Right lobe of liver (tissue), 6 donors: Measurements from ENCODE around the gene PNPLA5. TPM values are rescaled to one million over a fixed set of nuclear protein-coding genes. Genes with fewer than 3 reads are reported as not detected.
A peak's percentile ranks its signal among the peaks of the same experiment; 100 is the strongest.

ENCODE experiments used
- ATAC-seq, 4 donors: fragments of 200-7000 bp; cut with Tn5 transposase; one replicate each; pipeline ENCODE4 v1.9.1; 2020; ENCODE audit warnings: mild to moderate bottlenecking in 4 of 4, moderate library complexity in 4 of 4
- DNase-seq, 3 donors: peaks; one replicate each; pipeline ENCODE4 v3.0.0-alpha.2; 2020
- H3K27ac ChIP-seq, 3 donors: fragments of 200-600 bp; one replicate each; pipeline ENCODE4 v1.8.0; 2022
- H3K27me3 ChIP-seq, 2 donors: fragments of 200-600 bp; one replicate each; pipeline ENCODE4 v1.8.0; 2022
- H3K36me3 ChIP-seq, 4 donors: fragments of 200-600 bp; sonication (generic) in 1 of 4; one replicate each; pipeline versions ENCODE4 v1.5.1 to v1.8.0; 2017 to 2022; ENCODE audit warnings: control low read depth in 1 of 4
- H3K4me1 ChIP-seq, 4 donors: fragments of 200-600 bp; sonication (generic) in 1 of 4; one replicate each; pipeline versions ENCODE4 v1.5.1 to v1.8.0; 2017 to 2022; ENCODE audit warnings: control low read depth in 1 of 4
- H3K4me3 ChIP-seq, 3 donors: fragments of 200-600 bp; one replicate each; pipeline ENCODE4 v1.8.0; 2022
- H3K9me3 ChIP-seq, 4 donors: fragments of 200-600 bp; sonication (generic) in 1 of 4; one replicate each; pipeline versions ENCODE4 v1.5.1 to v1.8.0; 2017 to 2022; ENCODE audit warnings: control low read depth in 1 of 4
- POLR2A ChIP-seq: fragments of 450-650 bp; IDR thresholded peaks from one replicate; pipeline ENCODE4 v1.6.1; 2017; ENCODE audit warnings: antibody characterized with exemption, mild to moderate bottlenecking
- WGBS: methylation state at CpG from one replicate; pipeline ENCODE4 v1.1.6; 2018; ENCODE audit warnings: low coverage, low lambda C conversion rate; ENCODE audit not compliant: insufficient coverage; ENCODE audit errors: missing lambda C conversion rate; 5-methylcytosine and 5-hydroxymethylcytosine counted together
- intact Hi-C, 2 donors: fragments of 100-400 bp; cut with DNase I; formaldehyde crosslinking; loops; one replicate each; pipeline versions ENCODE4 v1.11.2 to v1.14.1; 2022
- total RNA-seq, 6 experiments: library from RNA; depleted of rRNA in 2 of 6; stranded (reverse); fragments of >200 nt in 2 of 6; fragmentation: NEBNext Ultra II Directional in 3 of 6; extraction: Animal tissue kit (Norgen Biotek cat#: 25700) in 3 of 6; gene quantifications; one replicate each; pipeline versions ENCODE4 v1.1.0 to v1.2.4, GENCODE V29; 2016 to 2023
- TF ChIP-seq, protein P1 (sequence below), 4 donors: fragments of 200-600 bp in 3 of 4; fragments of 450-650 bp in 1 of 4; IDR thresholded peaks; one replicate each; pipeline versions ENCODE4 v1.5.1 to v1.8.0; 2016 to 2022; ENCODE audit warnings: antibody characterized with exemption in 4 of 4, mild to moderate bottlenecking in 2 of 4
- donor health status: DM: no; HTN: yes; CAD: no.
- donor health status: DM: no; HTN: no; CAD: no.
- donor health status: DM: no; HTN: no; CAD: no.
- donor health status: DM: no; HTN: yes; CAD: no.
- donor health status: DM: no; HTN: yes; CAD: no.

PNPLA5 gene
- total RNA-seq, 6 experiments from 2014 or later = 2.8 TPM; not detected in 5

DNA sequence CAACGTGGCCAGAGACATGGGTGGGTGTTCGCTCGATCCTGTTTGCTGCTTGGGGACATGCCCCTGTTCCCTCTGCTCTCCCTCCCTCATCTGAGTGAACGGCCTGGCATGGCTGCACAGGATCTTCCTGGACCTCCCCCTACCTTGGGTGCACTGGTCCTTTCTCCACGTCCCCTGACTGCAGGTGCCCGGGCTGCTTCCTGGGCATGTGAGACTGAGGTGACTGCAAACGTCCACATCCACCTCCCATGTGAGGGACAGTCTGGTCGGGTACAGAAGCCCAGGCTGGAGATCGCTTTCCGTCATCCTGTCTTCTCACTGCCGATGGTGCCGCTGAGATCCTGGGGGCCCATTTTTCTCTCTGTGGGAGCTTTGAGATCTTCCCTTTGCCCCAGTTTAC is 41.3 kb downstream of the PNPLA5 start:
- no peaks in the 10 kb centered on the region for H3K36me3 ChIP-seq
- H3K27ac ChIP-seq = no peak overlapping the region
- H3K4me3 ChIP-seq = no peak overlapping the region
- no peak for TF ChIP-seq POLR2A
- TF ChIP-seq, protein P1, sequence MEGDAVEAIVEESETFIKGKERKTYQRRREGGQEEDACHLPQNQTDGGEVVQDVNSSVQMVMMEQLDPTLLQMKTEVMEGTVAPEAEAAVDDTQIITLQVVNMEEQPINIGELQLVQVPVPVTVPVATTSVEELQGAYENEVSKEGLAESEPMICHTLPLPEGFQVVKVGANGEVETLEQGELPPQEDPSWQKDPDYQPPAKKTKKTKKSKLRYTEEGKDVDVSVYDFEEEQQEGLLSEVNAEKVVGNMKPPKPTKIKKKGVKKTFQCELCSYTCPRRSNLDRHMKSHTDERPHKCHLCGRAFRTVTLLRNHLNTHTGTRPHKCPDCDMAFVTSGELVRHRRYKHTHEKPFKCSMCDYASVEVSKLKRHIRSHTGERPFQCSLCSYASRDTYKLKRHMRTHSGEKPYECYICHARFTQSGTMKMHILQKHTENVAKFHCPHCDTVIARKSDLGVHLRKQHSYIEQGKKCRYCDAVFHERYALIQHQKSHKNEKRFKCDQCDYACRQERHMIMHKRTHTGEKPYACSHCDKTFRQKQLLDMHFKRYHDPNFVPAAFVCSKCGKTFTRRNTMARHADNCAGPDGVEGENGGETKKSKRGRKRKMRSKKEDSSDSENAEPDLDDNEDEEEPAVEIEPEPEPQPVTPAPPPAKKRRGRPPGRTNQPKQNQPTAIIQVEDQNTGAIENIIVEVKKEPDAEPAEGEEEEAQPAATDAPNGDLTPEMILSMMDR (IDR thresholded peaks at IDR 0.05) = no peak
- 72% methylated on average over 8 of the region's 12 CpGs for WGBS
- no peaks in the 10 kb centered on the region for H3K9me3 ChIP-seq
- ATAC-seq (no peak), DNase-seq (no peak)
- intact Hi-C loops = no loop called here
- H3K27me3 ChIP-seq = no peaks in the 10 kb centered on the region
- H3K4me1 ChIP-seq = peaks cover 0 to 13% (median 4%) of the 10 kb centered on the region in 4 donors

DNA sequence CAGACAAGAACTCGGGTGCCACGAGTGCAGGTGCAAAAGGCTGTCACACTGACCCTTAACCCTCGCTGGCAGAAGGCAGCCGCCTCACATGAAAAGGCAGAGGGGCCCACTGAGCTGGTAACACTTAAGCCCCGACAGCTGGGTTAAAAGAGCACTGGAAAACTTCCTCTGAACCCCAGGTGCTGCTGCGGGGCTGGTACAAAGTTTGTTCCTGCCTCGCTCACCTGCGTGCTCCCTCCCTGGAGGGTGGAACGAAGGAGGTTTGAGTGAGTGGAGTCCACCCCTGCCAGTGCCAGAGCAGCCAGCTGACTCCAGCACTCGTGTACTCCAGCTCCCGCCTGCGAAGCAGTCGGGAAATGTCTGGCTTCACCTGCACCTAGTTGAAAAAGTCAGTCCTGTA is 42.1 kb downstream of the PNPLA5 start:
- H3K9me3 ChIP-seq = no peaks in the 10 kb centered on the region
- H3K27me3 ChIP-seq = no peaks in the 10 kb centered on the region
- H3K4me3 ChIP-seq = no peak overlapping the region
- ATAC-seq (no peak), DNase-seq (no peak)
- intact Hi-C loops = no loop called here
- H3K27ac ChIP-seq = no peak overlapping the region
- no peak for TF ChIP-seq POLR2A
- TF ChIP-seq, protein P1 (IDR thresholded peaks at IDR 0.05) = no peak
- H3K4me1 ChIP-seq = peaks cover 0 to 13% (median 4%) of the 10 kb centered on the region in 4 donors
- 44% methylated on average over 3 of the region's 13 CpGs for WGBS
- H3K36me3 ChIP-seq = no peaks in the 10 kb centered on the region

DNA sequence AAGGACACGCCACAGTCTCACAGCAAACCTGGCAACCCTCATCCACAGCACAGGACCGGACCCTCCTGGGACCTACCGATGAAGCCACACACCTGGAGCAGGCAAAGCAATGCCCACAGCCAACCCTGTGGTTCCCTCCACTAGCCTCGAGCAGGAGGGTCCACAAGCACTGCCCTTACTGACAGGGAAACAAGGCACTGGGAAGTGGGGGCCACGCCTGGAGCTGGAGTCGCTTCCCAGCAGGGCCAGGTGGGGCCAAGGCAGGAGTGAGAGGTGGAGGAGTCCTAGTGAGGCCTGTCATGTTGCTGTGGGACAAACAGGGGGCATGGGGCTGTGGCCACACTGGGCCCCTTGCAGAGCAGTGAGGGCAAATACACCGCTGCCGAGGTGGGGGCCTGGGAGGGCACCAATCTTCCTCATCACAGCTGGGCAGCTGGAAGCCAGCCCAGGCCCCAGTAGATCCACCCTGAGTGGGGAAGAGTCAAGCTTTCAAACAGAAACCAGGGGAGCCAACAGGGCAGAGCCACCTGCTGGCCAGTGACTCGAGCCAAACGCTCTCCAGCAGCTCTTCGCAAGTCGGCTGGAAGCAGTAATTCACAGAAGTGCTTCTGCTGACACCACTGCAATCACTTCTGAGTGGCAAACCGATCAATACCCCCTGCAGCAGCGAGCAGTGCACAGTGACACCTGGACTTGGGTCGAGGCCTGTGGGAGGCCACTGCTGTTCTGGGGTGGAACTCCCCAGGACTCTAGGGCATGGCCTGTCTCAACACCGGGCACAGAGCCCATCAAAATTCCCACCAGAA is 43.2 kb downstream of the PNPLA5 start:
- no peak for TF ChIP-seq POLR2A
- TF ChIP-seq, protein P1 (IDR thresholded peaks at IDR 0.05) = peak; percentile 26 to 61 (median 50)
- ATAC-seq = peak; percentile 71 to 80 (median 78)
- peak; percentile 48 to 62 (median 61) for DNase-seq
- H3K4me1 ChIP-seq = peaks cover 0 to 13% (median 4%) of the 10 kb centered on the region in 4 donors
- H3K9me3 ChIP-seq = no peaks in the 10 kb centered on the region
- H3K27me3 ChIP-seq = no peaks in the 10 kb centered on the region
- 66% methylated on average over 3 of the region's 16 CpGs for whole genome bisulfite sequencing
- no peaks in the 10 kb centered on the region for H3K36me3 ChIP-seq
- H3K27ac ChIP-seq = no peak overlapping the region
- intact Hi-C loops = no loop called here
- no peak overlapping the region for H3K4me3 ChIP-seq

DNA sequence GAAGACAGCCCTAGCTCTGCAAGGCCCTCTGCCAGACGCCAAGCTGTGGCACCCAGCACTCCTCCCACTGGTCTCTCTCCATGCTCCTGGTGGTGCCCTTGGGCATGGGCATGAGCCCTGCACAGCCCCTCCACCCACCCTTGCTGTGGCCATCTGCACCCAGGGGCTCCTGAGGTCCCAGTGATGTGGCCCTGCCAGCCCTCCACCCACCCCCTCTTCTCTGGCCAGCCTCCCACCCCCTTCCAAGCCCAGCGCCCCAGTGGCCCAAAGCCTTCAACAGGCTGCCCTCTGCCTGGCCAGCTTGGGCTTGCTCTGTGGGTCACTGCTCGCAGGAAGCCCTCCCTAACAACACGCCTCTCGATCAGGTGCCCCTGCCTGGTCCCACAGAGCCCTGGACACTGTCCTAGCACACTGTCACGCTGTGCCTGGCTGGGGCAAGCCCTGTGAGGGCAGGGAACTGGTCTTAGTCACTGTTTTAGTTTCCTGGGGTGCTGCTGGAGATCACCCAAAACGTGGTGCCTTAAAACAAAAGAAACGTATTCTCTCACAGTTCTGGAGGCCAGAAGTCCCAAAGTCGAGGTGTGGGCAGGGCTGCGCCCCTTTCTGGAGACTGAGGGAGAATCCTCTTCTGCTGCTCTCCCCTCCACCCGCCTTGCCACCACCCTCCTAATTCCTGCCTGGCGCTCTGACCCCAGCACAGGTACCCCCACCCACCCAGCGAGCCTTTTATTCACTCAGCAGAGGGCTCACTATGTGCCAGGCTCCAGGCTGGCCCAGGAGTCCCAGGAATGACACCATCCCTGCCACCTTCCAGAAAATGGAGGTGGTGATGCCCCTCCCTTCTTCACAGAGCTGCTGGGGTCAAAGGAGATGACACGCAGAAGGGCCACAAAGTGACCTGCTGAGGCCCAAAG is 44.2 kb downstream of the PNPLA5 start:
- peak in 1 of 3 donors; percentile 42 for DNase-seq
- intact Hi-C loops = no loop called here
- no CpG with 5 or more reads among the region's 14 CpGs for WGBS
- no peak overlapping the region for H3K4me3 ChIP-seq
- no peak for ATAC-seq
- H3K27ac ChIP-seq = no peak overlapping the region
- no peaks in the 10 kb centered on the region for H3K9me3 ChIP-seq
- H3K27me3 ChIP-seq = no peaks in the 10 kb centered on the region
- no peaks in the 10 kb centered on the region for H3K36me3 ChIP-seq
- TF ChIP-seq, protein P1 (IDR thresholded peaks at IDR 0.05) = no peak
- TF ChIP-seq POLR2A = no peak
- H3K4me1 ChIP-seq = peaks cover 0 to 13% (median 4%) of the 10 kb centered on the region in 4 donors
